GM21526 (cell line): ENCODE measurements around the gene NECTIN4.

Source experiments
- ATAC-seq: cut with Tn5 transposase; IDR thresholded peaks from one replicate; pipeline ENCODE4 v1.9.1; 2021; ENCODE audit warnings: moderate library complexity; ENCODE audit not compliant: unreplicated experiment, low FRiP score

NECTIN4 gene

DNA sequence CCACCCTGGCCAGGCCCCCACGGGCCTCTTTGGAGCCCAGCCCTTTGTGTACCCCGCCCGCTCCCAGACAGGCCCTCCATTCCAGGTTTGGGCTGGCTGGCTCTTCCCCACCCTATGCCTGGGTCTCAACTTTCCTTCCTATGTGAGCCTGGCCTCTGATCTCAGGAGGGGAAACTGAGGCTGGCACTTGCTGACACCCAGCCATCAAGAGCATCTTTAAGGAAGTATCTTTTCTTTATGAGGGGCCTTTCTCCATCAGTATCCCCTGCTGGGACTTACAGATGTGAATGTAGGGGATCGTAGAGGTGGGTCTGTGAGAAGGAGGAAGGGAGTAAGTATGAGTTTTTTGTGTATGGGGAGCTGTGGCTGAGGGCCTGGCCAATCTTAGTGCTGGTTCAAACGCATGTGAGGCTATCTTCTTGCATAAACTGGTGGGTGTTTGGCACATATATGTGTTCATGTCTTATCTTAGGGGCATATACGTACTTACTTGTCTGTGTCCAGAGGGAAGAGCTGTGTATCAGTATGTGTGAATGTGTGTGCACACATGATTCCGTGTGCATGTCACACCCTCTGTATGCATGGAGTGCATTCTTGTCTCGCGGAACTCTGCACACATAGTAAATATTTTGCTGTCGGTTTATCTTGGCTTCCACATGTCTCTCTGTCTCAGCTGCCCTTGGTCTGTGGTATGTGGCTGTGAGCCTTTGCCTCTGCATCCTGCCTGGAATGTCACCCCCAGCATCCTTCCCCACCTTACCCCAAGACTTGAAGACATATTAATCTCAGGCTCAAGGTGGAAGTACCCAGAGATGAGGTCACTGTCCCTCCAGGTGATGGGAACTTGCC lies 5.4 kb downstream of the NECTIN4 start:
- no peak for ATAC-seq

DNA sequence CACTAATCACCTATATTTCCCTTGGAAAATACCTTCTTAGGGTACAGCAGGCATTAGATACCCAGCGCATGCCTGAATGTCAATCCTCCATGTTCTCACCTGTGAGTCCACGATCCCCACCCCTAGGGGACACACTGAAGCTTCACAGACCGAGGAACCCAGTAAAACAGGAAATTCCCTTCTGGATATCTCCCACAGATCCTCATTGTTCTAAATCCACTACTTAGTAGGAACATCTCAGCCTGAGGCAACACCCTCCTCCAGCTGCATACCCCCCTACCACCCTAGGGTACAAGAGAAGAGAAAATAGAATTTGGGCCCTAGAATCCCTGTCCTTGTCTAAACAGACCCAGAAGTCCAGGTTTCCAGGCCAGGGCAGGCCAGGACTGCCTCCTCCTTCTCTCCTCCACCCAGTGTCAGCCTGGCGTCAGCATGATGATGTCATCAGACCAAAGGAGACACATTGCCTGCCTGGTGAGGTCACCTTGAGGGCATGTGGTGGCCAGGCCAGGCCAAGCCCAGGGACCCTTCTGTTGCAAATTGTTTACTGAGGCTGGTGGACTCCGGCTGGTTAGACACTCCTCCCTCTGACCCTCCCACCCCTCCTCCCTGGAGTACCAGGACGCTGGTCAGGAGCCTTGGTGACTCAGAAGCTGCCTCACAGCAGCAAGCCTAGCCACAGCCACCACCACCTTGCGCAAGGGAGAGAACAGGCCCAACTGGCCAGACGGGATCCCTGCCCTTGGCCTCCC lies 6.2 kb downstream of the NECTIN4 start:
- no peak for ATAC-seq

DNA sequence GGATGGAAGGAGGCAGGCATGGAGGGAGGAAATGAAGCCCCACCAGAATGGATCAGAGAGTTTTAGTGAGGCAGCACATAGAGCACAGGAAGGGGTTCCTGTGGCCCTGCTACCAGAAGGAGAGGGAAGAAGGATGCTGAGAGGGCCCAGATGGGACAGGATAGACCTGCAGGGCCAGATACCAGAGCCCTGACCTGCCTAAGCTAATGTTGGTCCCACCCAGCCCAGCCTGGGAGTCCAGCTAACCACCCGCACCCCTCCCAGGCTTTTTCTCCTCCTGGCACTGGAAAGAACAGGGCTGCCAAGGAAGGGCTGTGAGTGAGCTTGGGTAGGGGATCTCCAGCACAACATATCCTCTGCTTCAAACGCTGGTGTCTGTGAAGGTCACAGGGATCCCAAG lies 6.9 kb downstream of the NECTIN4 start:
- ATAC-seq, result no peak

- ATAC-seq, result no peak
These were observed 7.8 kb downstream of the NECTIN4 start for GRCh38 chr1:161081519-161081918.

- ATAC-seq, result no peak
These were observed 8.6 kb downstream of the NECTIN4 start for GRCh38 chr1:161080441-161081405.

DNA sequence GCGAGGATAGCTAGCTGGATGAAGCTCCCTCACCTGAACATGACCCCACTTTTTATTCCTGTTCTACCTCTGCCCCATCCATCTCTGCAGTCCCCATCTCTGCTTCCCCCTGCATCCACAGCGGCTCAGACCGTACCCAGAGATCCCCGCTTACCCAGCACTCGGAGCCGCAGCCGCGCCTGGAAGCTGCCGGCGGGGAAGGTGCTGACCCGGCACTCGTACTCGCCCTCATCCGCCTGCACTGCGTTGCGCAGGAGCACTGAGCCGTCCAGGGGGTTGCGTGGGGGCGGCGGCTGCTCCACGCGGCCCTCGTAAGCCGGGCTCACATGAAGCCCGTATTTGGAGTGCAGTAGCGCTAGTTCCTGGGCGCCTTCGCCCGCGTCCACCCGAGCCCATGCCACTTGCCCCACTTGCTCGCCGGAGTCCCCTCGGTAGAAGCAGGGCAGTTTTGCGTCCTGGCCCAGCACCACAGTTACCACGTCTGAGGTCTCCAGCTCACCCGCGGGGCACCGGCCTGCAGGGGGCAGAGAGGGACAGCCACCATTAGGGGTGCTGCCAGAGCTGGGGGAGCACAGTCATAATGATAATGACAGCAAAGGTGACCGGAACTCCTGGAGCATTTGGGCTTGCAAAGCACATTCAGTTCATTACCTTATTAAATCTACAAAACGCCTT lies 9.8 kb downstream of the NECTIN4 start:
- no peak for ATAC-seq

DNA sequence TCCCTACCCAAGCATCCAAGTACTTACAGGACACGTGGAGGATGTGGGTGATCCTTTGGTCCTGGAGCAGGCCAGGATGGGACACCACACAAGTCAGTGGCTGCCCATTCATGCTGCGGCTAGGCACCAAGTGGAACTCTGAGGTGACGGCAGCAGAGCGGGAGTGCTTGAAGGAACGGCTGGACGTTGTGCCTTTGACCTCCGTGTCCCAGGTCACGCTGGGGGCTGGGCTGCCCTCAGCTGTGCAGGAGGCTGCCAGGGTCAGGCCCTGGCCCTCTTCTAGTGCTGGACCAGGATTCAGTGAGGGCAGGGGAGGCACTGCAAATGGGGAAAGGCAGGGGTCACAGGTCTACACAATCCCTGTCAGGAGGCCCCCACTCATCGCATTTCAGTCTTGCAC lies 11.9 kb downstream of the NECTIN4 start:
- ATAC-seq, result no peak

- no peak for ATAC-seq
These were observed 12.9 kb downstream of the NECTIN4 start for GRCh38 chr1:161076410-161076809.

DNA sequence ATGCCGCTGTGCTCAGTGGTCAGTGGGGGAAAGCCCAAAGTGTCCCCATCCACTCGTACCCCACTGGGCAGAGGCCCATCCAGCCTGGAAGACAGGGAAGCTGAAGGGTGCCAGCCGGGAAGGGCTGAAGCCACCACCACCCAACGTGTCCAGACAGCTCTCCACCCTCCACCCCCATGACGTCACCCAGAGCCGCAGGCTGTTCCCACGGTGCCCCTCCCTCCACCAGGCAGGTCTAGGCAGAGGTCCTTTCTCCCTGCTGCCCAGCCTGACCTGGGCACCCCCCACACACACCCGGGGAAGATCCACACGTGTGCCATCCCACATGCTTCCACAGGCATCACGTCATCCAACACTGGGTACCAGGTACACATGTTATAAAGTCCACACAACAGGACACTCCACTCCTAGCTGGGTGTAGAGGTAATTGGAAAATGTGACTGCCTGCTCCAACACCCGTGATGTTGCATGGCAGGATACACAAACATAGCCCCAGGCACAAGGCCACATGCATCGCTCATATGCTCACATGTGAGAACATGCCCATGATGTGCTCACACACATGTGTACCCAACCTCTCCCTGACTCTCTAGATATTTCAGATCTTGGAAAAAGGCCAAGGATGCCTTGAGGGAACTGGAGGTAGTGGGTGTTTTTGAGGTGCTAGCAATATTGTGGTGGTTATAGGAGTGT lies 14.5 kb downstream of the NECTIN4 start:
- ATAC-seq, result no peak

GRCh38 chr1:161073474-161074121 lies 15.8 kb downstream of the NECTIN4 start:
- ATAC-seq, result no peak

DNA sequence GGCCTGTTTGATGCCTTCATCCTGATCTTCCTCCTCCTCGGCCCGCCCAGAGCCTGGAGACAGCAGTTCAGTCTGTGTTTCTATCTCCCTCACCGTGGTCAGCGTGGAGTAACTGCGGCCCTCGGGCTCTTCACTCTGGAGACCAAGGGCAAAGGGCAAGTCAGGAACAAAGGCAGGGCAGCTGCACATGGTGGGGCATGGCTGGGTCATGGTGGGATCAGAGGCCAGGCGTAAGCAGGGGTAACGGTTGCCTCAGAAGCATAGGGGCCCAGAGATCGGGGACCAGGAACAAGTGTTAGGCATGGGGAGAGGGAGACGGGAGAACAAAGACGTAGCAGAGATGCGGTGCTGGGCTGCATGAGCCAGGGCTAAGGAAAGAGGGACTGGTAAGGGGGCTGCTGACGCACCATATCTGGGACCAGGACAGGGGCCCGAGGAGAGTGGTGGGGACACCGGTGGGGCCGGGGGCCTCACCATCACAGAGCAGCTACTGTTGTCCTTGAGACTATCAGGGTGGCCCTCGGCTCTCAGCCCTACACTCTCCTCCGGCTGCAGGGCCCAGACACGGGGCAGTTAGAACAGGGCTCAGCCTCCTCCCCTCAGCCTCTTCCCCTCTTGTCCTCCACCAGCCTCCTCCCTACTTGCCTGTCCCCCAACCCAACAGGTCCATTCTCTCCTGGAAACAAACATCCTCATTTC lies 16.5 kb downstream of the NECTIN4 start:
- ATAC-seq, result no peak

DNA sequence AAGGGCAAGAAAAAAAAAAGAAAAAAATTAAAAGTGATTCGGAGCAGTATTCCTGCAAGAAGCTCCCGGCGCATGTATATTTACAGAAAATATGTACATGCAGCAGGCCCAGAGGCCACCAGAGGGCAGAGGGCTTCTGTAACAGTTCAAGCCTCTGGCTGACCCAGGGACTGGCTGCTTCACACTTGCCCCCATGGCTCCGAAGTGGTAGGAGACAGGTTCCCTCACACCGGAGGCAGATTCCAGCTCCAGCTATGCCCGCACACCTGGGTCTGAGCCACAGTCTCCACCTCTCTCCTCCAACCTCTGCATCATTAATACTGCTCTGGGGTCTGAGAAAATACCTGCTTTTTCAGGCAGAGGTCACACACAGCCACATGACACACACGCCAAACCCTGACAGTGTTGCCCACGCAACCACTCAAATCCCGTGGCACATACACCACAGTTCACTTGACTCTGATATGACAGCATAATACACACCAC lies 17.4 kb downstream of the NECTIN4 start:
- no peak for ATAC-seq

GRCh38 chr1:161070761-161071160 lies 18.6 kb downstream of the NECTIN4 start:
- ATAC-seq, result no peak

- ATAC-seq, result peak; percentile 76
These were observed 19.6 kb downstream of the NECTIN4 start, which contains the start of gene ARHGAP30 for GRCh38 chr1:161069731-161070270. Gene ARHGAP30, minus strand, starts transcription at chr1:161069891. Its CDS starts 267 bp downstream, at chr1:161069624.

GRCh38 chr1:161069241-161069640 lies 20.1 kb downstream of the NECTIN4 start:
- ATAC-seq, result no peak

DNA sequence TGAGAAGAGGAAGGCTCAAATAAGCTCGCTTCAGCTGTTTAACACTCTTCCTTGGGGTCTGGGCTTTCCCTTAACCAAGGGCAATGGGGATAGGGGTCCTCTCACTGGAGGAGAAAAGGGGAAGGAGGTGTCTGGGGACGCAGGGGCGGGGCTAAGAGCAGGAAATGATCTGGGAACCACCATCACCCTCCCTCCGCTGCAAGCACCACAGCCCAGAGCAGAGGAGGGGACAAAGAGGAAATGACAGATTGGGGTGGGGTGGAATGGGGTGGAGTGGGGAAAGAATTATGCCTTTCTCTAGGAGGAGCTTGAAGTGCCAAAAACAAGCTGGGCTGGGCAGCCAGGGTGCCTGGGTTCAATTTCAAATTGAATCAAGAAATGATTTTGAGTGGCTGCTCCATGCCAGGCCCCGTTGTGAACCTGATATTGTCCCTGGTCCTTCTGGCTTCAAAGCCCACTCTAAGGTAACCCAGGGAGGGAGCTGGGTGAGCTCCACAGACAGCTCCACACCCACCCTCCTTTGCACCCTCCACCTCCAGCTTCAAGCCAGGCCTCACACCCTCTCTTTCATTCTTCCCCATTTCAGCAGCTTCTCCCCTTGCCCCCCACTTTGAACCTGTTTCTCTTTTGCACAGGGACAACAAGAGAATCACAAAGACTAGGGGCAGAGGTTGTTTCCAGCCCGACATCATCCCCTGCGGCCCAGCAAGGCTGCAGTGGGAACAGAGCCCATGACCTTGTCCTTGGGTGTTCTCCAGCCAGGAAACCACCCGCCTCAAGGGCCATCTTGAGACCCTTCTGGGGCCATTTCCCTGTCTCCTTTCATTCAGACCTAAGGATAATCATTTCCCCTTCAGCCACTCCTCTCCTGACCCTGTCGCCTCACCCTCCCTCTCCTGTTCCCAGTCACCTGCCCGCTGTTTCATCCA lies 20.8 kb downstream of the NECTIN4 start:
- ATAC-seq, result peak; percentile 43

DNA sequence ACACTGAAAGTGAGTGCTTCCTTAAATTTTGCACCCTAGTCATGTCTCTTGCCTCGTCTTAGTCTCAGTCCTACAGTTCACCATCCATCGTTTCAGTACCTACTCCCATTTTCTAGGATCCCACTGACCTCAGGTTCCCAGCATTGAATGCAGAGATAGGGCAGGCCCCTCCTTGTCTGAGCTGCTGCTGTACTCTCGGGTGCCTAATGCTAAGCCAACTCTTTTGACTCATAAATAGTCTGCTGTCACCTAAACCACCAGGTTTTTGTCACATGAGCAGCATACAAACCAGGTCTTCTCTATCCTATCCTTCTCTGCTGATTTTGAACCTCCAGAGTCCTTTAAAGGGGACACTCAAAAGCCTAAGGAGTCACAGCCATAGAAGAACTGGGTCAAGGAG lies 22.7 kb downstream of the NECTIN4 start:
- no peak for ATAC-seq
